Measurements from ENCODE around the gene C1orf216.

DNA sequence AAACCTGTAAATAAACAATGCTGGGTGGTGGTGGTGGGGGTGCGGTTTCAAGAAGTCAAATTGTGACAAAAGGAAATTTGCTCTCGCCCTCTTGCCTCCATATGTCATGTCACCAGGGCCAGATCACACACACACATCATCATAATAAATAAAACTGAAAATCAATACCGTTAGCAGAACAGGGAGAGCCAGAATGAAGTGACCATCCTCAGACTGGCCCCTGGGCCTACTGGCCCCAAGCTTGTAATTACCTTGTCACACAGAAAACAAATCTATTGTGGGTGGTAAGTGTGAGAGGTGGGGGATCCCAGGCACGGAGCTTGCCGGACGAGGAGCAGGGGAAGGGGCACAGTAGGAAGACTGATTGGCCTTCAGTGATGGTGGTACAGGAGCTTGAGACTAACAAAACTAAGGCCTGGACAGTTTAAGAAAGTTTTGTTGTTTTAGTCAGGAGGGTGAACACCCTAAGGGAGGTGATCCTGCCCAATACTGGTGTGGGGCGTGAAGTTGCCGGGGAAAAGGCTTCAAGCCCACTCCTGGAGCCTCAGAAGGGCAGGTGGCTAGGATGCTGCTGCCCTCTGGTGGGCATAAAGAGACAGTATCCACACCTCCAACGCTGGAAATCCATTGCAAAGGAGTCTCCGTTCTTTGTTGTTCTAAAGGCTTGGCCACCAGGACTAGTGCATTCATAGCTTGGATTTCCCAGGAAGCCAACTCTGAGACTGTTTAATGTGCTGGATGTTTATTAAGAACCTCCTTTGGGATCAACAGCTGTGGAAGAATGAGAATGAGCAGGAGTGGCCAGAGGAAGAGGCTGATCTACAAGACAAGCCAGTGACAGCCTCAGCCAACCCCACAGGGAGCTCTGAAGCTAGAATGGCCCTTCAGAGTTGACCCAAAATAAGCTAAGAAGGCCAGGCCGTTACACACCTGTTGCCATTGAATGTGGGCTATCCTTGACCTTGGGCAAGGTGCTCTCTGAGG, 8.1 kb upstream of the C1orf216 start:
- TF ChIP-seq, protein P1, sequence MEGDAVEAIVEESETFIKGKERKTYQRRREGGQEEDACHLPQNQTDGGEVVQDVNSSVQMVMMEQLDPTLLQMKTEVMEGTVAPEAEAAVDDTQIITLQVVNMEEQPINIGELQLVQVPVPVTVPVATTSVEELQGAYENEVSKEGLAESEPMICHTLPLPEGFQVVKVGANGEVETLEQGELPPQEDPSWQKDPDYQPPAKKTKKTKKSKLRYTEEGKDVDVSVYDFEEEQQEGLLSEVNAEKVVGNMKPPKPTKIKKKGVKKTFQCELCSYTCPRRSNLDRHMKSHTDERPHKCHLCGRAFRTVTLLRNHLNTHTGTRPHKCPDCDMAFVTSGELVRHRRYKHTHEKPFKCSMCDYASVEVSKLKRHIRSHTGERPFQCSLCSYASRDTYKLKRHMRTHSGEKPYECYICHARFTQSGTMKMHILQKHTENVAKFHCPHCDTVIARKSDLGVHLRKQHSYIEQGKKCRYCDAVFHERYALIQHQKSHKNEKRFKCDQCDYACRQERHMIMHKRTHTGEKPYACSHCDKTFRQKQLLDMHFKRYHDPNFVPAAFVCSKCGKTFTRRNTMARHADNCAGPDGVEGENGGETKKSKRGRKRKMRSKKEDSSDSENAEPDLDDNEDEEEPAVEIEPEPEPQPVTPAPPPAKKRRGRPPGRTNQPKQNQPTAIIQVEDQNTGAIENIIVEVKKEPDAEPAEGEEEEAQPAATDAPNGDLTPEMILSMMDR (IDR thresholded peaks at IDR 0.05; ENCODE audit: low read length), result peak; percentile 87
- TF ChIP-seq EZH2 (optimal IDR thresholded peaks at IDR 0.05; ENCODE audit: low read depth, low read length) (no peak), EZH2phosphoT487 (IDR thresholded peaks at IDR 0.05; ENCODE audit: low read length) (no peak)

All from MM.1S (cell line).